Mesothelial cell of epicardium (in vitro differentiated cells): Measurements from ENCODE around the gene CAPN10. TPM values are rescaled to one million over a fixed set of nuclear protein-coding genes. Genes with fewer than 3 reads are reported as not detected.

Experiments
- DNase-seq, 2 experiments: peaks; one replicate each; pipeline ENCODE4 v3.0.0; 2021; ENCODE audit warnings: low spot score in 2 of 2; ENCODE audit not compliant: unreplicated experiment in 2 of 2
- H3K27ac Mint-ChIP-seq: 2 replicates; pipeline ENCODE4 v1.8.0; 2021; ENCODE audit warnings: mixed read lengths
- H3K27me3 Mint-ChIP-seq: 2 replicates; pipeline ENCODE4 v1.8.0; 2021; ENCODE audit warnings: low read depth, mixed read lengths
- H3K36me3 Mint-ChIP-seq: 2 replicates; pipeline ENCODE4 v1.8.0; 2021; ENCODE audit warnings: mixed read lengths
- H3K4me1 Mint-ChIP-seq: 2 replicates; pipeline ENCODE4 v1.8.0; 2021; ENCODE audit warnings: mixed read lengths
- H3K4me3 Mint-ChIP-seq: 2 replicates; pipeline ENCODE4 v1.8.0; 2021; ENCODE audit warnings: mild to moderate bottlenecking, moderate library complexity, mixed read lengths
- H3K9me3 Mint-ChIP-seq: 2 replicates; pipeline ENCODE4 v1.8.0; 2021; ENCODE audit warnings: mixed read lengths
- CTCF ChIP-seq: fragments of 200-600 bp; sonication (generic); IDR thresholded peaks from one replicate; pipeline ENCODE4 v1.5.0; 2021; ENCODE audit warnings: antibody characterized with exemption; ENCODE audit not compliant: unreplicated experiment
- total RNA-seq: library from RNA; stranded (reverse); gene quantifications from 3 replicates; pipeline ENCODE4 v1.2.1, GENCODE V29; 2021

Gene CAPN10
- total RNA-seq, 1 donor from 2014 or later: 58.6 TPM

GRCh38 chr2:240635121-240635997 lies 48.8 kb downstream of the CAPN10 start:
- Mint-ChIP-seq H3K4me3 (no peak overlapping the region), H3K9me3 (peaks cover 19% of the 10 kb centered on the region), H3K36me3 (peaks cover 4% of the 10 kb centered on the region), H3K27me3 (peaks cover 30% of the 10 kb centered on the region), H3K4me1 (no peaks in the 10 kb centered on the region), H3K27ac (no peak overlapping the region)
- TF ChIP-seq CTCF: no peak
- DNase-seq: no peak

GRCh38 chr2:240635998-240636547 lies 49.5 kb downstream of the CAPN10 start:
- H3K27me3 Mint-ChIP-seq: peaks cover 33% of the 10 kb centered on the region
- no peaks in the 10 kb centered on the region for H3K4me1 Mint-ChIP-seq
- no peak for TF ChIP-seq CTCF
- DNase-seq: no peak
- H3K27ac Mint-ChIP-seq: no peak overlapping the region
- H3K36me3 Mint-ChIP-seq: peaks cover 4% of the 10 kb centered on the region
- peaks cover 19% of the 10 kb centered on the region for H3K9me3 Mint-ChIP-seq
- H3K4me3 Mint-ChIP-seq: no peak overlapping the region

GRCh38 chr2:240636563-240637115 lies 50.1 kb downstream of the CAPN10 start:
- peaks cover 4% of the 10 kb centered on the region for H3K36me3 Mint-ChIP-seq
- no peak for TF ChIP-seq CTCF
- H3K27me3 Mint-ChIP-seq: peaks cover 34% of the 10 kb centered on the region
- no peak for DNase-seq
- H3K27ac Mint-ChIP-seq: no peak overlapping the region
- H3K4me1 Mint-ChIP-seq: no peaks in the 10 kb centered on the region
- peaks cover 19% of the 10 kb centered on the region for H3K9me3 Mint-ChIP-seq
- no peak overlapping the region for H3K4me3 Mint-ChIP-seq

GRCh38 chr2:240637116-240637900 lies 50.8 kb downstream of the CAPN10 start:
- Mint-ChIP-seq H3K36me3 (peaks cover 4% of the 10 kb centered on the region), H3K4me3 (no peak overlapping the region), H3K4me1 (no peaks in the 10 kb centered on the region), H3K27me3 (peaks cover 36% of the 10 kb centered on the region), H3K27ac (no peak overlapping the region), H3K9me3 (peaks cover 19% of the 10 kb centered on the region)
- no peak for TF ChIP-seq CTCF
- DNase-seq: no peak

GRCh38 chr2:240637901-240638345 lies 51.4 kb downstream of the CAPN10 start:
- no peak for DNase-seq
- TF ChIP-seq CTCF: no peak
- Mint-ChIP-seq H3K27me3 (peaks cover 36% of the 10 kb centered on the region), H3K4me3 (no peak overlapping the region), H3K27ac (no peak overlapping the region), H3K36me3 (peaks cover 4% of the 10 kb centered on the region), H3K4me1 (no peaks in the 10 kb centered on the region), H3K9me3 (peaks cover 18% of the 10 kb centered on the region)
